ENCODE results near the gene EHMT1. TPM values are rescaled to one million over a fixed set of nuclear protein-coding genes. Genes with fewer than 3 reads are reported as not detected.

Gene EHMT1
- 37.0 TPM for polyA plus RNA-seq (2013, experiment 1 of 2; ENCODE audit: insufficient read length)
- polyA plus RNA-seq (2013, experiment 2 of 2; ENCODE audit: insufficient read length): 38.3 TPM

DNA sequence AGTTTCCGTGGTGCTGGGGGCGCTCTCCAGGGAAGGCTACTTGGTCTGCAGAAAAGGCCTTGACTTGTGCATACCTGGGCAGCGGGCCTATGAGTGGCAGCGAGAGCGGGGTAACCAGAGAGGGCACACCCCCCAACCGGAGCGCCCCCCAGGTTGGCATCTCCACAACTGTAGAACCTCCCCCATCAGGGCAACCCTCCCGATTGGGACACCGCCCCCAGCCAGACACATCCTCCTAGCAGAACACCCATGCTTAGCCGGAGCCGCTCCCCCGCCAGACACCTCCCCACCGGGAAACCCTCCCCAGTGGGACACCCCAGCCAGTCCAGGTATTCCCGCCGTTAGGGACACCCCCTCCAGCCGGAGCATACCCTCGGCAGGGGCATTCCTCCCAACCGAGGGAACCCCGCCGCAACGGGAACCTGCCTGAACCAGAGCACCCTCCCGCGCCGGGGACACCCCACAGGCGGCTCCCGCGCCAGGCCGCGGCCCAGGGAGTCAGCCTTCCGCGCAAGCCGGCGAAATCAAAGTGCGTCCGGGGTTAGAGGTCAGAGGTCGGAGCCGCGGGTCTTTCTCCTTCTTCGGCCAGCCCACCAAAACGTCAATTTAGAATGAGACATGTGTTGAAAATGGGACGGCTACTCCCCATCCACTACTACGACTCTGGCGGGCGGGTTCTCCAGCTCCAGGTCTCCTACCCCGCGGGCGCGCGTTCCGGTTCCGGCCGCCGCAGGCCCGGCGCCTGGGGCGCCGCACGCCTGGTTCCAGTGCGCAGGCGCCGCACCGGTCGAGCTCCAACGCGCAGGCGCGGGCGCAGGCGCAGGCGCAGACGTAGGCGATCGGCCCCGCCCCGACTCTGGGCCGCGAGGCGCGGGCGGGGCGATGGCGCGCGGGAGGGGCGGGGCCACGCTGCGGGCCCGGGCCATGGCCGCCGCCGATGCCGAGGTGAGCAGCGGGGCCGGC, at the start of gene EHMT1:
EHMT1 (plus strand) TSS at position 901 of the 963 bp plus-strand sequence; CDS start at position 925, 24 bp downstream.
- DNase-seq: peak; percentile 87

DNA sequence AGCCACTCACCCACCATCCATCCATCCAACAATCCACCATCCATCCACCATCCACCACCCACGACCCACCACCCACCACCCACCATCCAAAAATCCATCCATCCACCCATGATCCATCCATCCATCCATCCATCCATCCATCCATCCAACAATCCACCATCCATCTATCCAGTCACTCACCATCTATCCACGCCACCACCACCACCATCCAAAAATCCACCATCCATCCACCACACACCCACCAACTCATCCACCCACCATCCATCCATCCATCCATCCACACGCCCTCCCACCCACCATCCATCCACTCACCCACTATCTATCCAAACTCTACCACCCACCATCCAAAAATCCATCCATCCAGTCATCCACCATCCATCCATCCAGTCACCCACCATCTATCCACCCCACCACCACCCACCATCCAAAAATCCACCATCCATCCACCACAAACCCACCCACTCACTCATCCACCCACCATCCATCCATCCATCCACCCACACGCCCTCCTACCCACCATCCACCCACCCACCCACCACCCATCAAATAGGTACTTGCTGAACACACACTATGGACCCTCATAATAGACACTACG, 49.1 kb upstream of the EHMT1 start:
- DNase-seq: no peak

DNA sequence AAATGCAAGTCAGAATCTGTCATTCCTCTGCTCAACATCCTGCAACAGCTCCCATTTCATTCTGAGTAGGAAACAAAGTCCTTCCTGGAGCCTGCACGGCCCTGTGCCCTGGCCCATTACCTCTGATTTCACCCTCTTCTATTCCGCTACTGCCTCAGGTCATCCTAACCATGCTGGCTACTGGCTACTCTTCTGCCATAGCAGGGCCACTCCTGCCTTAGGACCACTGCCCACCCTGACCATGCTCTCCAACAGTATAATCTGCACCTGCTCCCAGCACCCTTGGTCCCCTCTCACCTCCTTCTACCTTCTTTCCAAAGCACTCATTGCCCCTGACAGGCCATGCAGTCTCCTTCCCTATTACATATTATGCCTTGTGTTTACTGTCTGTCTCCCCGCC, 48.2 kb upstream of the EHMT1 start:
- no peak for DNase-seq

DNA sequence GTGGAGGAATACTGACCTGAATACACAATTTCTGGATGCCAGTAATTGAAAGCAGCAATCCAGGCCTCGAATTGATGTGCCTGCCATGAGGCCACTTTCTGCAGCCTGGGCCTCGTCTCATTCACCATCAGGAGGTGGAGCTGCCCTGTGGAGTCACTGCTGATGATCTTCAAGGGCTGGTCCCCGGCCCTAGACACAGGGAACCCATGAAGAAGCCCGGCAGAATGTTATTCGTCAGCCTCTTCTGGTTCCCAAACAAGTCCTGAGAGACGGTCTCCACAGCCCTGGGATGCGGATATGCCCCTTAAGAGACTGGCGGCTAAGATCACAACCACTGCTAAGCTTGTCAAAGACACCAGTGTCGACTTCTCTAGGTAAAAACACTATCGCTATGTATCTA, 44.6 kb upstream of the EHMT1 start:
- DNase-seq: no peak

DNA sequence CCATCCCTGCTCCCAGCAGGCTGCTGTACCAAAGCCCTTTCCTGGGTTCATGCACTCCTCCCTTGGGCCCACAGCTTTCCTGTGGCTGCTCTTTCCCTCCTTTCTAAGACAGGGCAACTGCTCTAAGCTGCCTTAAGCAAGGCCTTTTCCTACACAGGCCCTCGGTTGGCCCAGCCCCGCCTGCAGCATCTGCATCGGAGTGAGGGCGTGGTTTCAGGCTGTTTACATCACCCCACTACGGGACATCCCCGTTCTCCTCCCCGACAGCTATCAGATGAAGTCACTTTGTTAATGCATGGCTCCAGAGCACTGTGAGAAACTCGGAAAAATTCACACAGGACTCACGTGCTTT, 43.5 kb upstream of the EHMT1 start:
- DNase-seq: no peak

DNA sequence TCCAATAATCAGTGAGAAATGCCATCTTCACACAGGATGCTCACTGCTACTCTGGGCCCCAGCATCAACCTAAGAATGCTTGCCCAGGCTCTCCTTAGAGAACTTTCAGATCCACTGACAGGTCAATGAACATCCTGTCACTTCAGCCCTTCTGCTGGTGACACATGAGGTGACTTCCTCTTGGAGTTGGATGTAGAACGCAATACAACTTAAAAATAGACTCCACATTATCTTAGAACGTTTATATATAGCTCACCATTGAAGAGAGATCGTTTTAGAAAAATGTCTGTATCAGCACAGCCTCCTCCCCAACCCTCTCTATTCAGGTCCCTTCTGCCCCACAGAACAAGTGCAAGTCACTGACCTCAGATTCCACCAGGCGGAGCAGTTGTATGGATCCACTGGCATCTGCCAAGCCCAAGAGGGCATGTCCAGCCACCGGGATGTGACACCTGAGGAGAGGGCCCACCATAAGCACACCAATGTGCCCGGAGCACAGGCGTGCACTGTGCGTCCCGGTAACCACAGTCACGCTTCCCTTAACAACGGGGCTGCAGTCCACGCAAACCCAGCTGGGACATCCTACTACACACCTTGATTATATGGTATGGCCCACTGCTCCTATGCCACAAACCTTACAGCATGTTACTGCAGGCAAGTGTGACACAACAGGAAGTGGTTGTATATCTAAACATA, 42.9 kb upstream of the EHMT1 start:
- DNase-seq: no peak

DNA sequence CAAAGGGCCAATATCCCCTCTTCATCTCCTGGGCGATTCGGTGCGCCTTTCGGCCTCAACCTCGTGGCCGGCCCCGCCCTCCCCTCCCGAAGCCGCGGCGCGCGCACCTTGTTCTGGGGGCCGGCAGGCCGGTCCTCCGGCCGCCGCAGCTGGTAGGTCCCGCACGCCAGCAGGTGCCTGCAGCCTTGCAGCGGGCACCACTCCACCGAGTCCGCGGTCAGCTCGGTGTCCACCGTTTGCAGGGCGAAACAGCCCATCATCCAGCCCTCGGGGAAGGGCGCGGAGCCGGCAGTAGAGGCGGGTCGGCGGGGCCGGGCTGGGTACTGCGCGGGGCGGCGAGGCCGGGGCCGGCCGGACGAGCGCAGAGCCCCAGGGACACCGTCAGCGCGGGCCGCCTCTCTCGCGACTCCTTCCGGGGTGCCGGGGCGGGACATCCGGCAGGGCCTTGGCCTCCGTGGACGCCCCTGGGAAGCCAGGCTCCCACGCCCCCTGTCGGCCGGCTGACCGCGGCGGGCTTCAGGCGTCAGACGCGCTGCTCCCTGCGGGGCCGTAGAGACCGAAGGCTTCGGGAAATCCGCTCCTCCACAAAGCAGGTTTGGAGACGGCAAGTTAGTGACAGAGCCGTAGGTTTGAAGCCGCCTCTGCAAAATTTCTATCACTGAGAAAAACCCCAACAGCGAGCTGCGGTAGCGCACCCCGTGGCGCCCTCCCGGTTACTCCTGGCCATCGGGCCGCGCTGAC, 40.1 kb upstream of the EHMT1 start, which contains the start of gene DPH7:
DPH7 (minus strand) TSS at position 408 of the 741 bp plus-strand sequence; CDS start at position 260, 148 bp downstream.
- peak; percentile 88 for DNase-seq

DNA sequence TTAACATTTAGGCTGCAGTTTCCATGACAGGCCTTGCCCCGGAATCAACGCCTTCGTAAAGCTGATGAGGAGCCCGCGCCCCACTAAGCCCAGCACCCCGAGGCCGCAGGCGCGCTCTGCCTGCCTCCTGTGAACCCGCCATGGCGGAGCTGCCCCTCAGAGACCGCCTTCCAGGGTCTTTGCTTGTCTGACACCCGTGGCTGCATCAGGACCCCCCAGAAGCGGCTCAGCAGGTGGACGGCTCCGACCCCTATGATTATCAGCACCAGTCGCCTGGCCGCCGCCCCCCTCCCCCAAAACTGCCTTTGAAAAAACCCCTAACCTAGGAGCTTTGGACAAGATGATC, 39.6 kb upstream of the EHMT1 start:
- DNase-seq: no peak

DNA sequence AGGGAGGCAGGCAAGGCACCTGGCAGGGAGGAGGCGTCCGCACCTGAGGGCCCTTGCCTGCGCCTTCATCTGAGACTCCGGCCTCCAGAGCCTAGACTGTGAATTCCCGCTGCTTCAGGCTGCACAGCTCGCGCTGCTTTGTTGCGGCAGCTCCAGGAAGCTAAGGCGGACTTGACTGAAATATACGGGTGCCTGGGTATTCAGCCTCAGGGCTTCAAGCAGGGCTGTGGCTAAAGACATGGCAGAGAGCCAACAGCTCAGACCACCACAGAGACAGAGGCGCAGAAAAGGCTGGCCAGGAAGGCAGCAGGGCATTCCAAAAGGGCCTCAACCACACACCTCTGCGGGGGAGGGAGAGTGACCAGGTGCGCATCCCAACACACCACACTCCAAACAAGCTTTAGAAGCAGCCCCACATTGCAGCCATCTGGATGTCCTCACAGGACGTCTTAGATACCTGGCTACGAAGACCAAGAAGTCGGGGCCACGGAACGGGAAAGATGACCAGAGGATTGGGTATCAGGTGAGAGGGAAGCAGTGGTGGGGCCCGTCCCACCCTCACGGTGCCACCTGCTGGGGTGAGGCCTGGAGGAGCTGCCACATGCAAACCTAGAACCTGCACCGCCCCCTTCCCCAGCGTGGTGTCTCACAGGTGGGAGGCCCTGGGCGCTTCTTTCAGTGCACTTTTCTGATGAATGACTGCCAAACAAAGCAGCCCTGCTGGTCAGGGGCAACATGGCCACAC, 38.4 kb upstream of the EHMT1 start:
- DNase-seq: no peak

DNA sequence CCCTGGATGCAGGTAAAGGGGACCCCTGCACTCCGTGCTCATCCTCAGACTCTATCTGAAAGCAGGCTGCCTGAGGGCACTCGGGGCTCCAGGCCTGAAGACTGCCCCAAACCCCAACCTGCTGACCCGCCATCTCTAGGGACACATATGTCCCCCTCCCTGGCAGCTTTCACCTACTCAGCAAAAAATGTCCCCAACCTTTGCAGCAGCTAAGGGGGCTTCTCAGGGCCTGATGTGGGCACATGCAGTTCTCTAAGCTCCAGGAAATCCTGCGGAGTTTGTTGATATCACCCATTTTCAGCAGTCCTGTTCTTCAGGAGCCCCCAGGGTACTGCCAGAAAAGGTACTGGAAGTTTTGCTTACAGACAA, 37.9 kb upstream of the EHMT1 start:
- DNase-seq: no peak

DNA sequence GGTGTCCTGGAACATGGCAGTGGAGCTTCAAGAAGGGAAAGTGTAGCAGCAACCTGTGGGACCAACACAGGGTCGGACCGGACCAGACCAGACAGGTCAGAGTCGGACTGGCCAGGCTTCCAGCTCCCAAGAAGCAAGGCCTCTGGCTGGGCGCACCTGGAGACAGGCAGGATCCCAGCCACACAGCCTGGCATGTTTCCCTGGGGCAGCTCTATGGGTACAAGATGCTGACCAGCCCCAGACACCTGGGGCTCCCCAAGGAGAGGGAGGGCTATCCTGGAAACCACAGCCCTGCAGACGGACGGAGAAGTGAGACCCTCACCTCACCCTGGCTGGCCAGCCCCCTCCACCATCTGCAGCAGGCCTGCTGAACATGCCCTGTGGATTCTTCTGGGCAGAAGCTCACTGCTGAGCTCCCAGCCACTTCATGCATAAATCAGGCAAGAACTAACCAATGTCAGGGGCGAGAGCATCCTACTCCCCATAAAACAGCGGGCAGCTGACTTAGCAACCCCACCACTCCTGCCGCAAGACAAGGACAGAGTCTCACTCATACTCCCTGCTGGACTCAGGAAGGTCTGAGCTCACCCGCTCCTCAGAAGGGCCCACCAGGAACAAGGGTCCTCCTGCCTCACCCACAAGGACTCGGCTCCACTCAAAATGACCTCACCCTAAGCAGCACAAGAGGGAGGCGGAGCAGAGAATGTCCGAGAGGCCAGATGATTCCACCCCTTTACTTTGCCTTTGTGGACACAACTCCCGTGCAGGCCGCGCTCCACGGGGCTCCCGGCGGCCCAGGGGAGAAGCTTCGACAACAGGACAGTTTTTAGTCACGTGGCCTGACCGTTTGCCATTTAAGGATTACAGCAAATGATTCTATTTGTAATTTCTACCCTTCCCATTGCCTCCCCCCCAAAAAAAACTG, 37.2 kb upstream of the EHMT1 start:
- no peak for DNase-seq

DNA sequence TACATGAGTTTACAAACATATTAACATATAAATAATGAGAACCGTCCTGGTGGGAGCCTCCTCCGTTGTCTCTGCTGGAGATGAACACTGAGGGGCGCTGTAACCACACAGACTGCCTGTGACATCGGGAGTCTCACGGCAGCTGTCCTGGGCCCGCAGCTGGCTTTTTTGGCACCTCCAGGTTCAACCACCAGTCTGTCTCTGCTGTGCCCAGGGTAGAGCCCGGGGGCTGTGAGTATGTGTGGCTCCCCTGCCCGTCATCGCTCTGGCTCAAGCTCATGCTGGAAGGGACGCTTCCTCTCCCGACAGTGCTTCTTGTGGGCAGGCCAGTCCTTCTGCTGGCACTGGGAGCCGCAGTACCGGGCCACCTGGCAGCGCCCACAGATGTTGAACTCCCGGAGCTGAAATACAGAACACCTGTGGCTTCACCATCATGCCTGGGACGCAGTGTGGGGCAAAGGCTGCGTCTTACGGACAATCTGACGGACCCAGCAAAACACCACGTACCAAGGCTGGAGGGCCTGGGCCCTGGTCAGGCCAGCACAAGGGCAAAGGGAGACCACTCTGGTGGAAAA, 36.4 kb upstream of the EHMT1 start:
- DNase-seq: no peak

DNA sequence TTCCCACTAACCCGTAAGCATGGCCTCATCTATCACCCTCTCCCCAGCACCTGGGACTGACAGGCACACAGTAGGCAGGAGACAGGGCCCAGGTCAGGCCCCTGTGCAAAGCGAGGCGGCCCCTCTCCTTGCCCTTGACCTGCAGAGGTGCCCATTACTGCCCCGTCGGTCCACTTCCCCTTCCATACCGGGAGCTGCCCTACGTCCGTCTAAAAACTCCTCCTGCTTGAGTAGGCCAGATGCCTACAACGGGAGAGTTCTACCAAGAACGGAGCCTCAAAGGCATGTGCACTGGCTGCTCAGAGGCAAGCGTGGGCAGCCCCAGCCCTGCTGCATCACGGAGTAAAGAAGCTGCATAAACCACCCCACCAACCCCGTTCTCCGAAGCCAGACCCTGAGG, 35.5 kb upstream of the EHMT1 start:
- DNase-seq: no peak

DNA sequence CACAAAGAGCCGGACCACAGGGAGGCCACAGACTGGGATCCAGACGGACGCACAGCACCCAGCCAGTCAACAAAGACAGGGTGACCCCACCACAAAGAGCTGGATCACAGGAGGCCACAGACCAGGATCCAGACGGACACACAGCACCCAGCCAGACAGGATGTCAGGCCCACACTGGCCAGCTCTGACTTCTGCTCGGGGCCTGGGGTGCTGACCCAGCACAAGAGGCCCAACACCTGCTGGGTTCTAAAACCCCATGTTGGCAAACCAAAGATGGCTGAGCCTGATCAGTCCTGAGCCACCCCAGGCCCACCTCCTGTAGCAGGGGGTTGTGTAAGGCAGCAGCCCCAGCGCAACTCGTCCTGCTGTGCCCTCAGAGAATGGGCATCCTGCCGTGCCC, 34.8 kb upstream of the EHMT1 start:
- DNase-seq: no peak

DNA sequence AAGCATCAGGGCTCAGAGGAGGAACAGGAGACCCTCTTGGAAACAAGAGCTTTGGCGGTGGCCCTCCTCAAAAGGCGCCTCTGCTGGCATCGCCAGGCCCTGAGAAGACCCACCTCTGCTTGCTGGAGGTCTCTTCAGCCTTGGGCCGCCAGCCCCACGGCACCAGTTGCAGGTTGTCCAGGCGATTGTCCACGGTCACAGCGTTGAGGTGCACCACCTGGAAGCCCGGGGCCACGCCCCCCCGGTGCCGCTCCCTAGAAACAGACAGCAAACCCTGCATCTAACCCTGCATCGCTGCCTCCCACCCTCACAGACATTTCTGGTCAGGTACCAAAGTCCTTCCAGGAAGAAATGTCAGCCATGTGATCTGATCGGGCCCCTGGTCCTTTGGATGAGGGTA, 32.0 kb upstream of the EHMT1 start:
- no peak for DNase-seq

DNA sequence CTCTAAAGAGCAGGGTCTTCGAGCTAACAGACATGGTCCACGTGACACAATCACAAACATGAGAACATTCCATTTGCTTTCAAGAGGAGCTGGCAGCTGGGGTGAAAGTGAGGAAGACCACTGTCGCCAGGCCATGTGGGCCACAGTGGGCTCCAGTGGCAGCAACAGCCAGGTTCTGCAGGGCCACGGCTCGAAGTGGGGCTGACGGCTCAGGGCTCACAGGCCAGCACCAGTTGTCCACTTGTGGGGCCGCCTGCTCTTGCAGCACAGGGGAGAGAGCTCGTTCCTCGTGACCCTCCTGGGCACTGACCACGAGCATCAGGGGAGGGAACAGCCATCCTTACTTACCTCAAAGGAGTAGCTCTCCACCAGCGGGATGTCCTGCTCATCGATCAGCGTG, 30.5 kb upstream of the EHMT1 start:
- no peak for DNase-seq

DNA sequence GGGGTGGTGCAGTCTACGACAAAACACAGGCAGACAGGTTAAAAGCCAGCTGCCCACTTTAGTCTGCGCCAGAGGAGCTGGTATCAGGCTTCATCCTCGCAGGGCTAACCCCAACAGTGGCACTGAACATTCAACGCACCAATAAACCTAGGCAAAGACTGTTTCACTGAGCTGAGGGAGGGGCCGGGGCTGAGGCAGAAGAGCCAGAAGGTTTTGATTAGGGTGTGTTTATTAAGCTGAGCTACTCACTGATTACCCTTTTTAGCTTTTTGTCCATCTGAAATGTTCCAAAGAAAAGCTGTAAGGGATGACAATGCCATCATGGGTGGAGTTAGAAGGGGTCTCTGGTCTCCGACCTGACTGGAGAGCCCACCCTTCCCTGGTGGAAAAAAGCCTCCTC, 29.9 kb upstream of the EHMT1 start:
- no peak for DNase-seq

DNA sequence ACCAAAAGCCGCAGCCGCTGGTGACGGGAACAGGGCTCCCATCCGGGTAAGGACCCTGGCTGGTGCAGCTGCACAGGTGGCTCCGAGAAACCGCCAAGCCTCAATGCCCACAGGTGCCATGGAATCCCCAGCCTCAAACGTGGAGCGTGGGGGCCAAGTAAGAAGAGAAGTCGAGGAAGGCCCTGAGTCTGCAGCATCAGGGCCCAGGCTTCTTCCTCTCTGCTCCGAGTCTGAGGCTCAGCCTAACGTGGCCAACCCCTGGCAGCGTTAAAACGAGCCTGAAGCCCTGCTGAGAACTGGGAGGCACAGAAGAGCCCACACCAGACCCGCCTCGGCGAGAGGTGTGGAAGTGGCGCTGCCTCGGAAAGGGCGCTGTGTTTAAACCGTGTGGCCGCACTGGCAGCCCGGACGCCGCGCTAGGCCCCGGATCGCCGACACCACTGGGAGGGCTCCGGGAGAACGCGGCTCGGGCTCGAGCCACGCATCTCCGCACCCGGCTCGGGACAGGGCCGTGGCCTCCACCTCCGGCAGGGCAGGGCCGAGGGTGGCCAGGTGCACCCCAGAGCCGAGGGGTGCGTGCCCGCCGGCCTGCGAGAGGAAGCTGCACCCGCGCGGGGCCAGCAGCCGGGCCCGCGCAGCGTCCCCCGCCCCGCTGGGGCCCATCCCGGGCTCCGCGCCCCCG, 29.2 kb upstream of the EHMT1 start:
- DNase-seq: no peak

DNA sequence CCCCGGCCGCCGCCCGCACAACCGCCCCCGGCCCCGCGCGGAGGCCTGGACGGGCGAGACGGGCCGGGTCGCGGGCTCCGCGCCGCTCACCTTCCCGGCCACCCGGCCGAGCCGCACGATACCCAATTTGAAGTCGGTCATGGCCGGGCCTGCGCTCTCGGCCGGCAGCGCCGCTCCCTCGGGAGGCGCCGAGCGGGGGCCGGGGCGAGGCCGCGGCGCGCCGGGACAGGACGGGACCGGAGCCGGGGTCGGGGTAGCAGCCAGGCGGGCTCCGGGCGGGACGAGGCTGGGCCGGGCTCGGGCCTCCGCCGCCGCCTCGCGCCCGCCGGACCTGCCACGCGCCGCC, 28.7 kb upstream of the EHMT1 start:
- DNase-seq: no peak
